BJ (cell line): ENCODE data around the gene CACNG3. TPM values are rescaled to one million over a fixed set of nuclear protein-coding genes. Genes with fewer than 3 reads are reported as not detected.

ENCODE experiments used
- CTCF ChIA-PET: fragments of 350-600 bp; formaldehyde crosslinking; extraction: SDS; loops from one replicate; lab custom pipeline; 2021; ENCODE audit warnings: antibody characterized with exemption, inconsistent platforms; lab: Yijun Ruan, JAX
- POLR2A ChIA-PET: fragments of 300-600 bp; sonication (Branson Sonifier 250); formaldehyde crosslinking; extraction: SDS; loops from one replicate; lab custom pipeline; 2021; ENCODE audit warnings: antibody characterized with exemption; lab: Charles Lee
- DNase-seq: peaks from one replicate; pipeline ENCODE4 v3.0.0-alpha.2; 2011; ENCODE audit warnings: low read depth
- H3K27me3 ChIP-seq: 2 replicates; pipeline ENCODE4 v1.6.0; 2011; ENCODE audit warnings: low read length; ENCODE audit not compliant: control insufficient read depth, insufficient read depth
- H3K36me3 ChIP-seq: 2 replicates; pipeline ENCODE4 v1.5.1; 2011; ENCODE audit warnings: low read length; ENCODE audit not compliant: control insufficient read depth, insufficient read depth
- H3K4me3 ChIP-seq: 2 replicates; pipeline ENCODE4 v1.5.1; 2011; ENCODE audit warnings: low read depth, mild to moderate bottlenecking, control low read depth, low read length
- CTCF ChIP-seq: IDR thresholded peaks from 2 replicates; pipeline ENCODE4 v1.5.1; 2011; ENCODE audit warnings: low read depth, mild to moderate bottlenecking, control low read depth, inconsistent platforms, low read length, moderate library complexity; ENCODE audit not compliant: insufficient read depth
- polyA plus RNA-seq: library from polyadenylated mRNA; depleted of rRNA; stranded (reverse); fragments of >200 nt; gene quantifications from 2 replicates; pipeline ENCODE4 v1.2.3, GENCODE V29; 2011

The CACNG3 gene
- polyA plus RNA-seq, 1 experiment, result not detected

- DNase-seq, result no peak
- no peaks in the 10 kb centered on the region for H3K36me3 ChIP-seq
- CTCF ChIA-PET, result no interaction called here
- no peak overlapping the region for H3K4me3 ChIP-seq
- POLR2A ChIA-PET, result no interaction called here
- TF ChIP-seq CTCF, result no peak
- no peaks in the 10 kb centered on the region for H3K27me3 ChIP-seq
Observed at GRCh38 chr16:24344784-24345183, 88.6 kb downstream of the CACNG3 start.

GRCh38 chr16:24345704-24346103 is 89.6 kb downstream of the CACNG3 start:
- H3K4me3 ChIP-seq, result no peak overlapping the region
- ChIA-PET CTCF (no interaction called here), POLR2A (no interaction called here)
- no peaks in the 10 kb centered on the region for H3K36me3 ChIP-seq
- no peak for TF ChIP-seq CTCF
- H3K27me3 ChIP-seq, result no peaks in the 10 kb centered on the region
- no peak for DNase-seq

- TF ChIP-seq CTCF, result no peak
- H3K36me3 ChIP-seq, result no peaks in the 10 kb centered on the region
- ChIA-PET POLR2A (no interaction called here), CTCF (no interaction called here)
- DNase-seq, result no peak
- no peak overlapping the region for H3K4me3 ChIP-seq
- H3K27me3 ChIP-seq, result no peaks in the 10 kb centered on the region
Observed at GRCh38 chr16:24346734-24347133, 90.6 kb downstream of the CACNG3 start.

- ChIA-PET POLR2A (no interaction called here), CTCF (no interaction called here)
- H3K36me3 ChIP-seq, result no peaks in the 10 kb centered on the region
- DNase-seq, result no peak
- H3K27me3 ChIP-seq, result no peaks in the 10 kb centered on the region
- TF ChIP-seq CTCF, result no peak
- no peak overlapping the region for H3K4me3 ChIP-seq
Observed at GRCh38 chr16:24347556-24347955, 91.4 kb downstream of the CACNG3 start.

- no peak for TF ChIP-seq CTCF
- Histone ChIP-seq H3K36me3 (no peaks in the 10 kb centered on the region), H3K27me3 (no peaks in the 10 kb centered on the region), H3K4me3 (no peak overlapping the region)
- no peak for DNase-seq
- CTCF ChIA-PET, result interaction anchor here (0.6 kb wide), 1 partner anchor 1164 kb away, joined by 3 read pairs; no protein-coding TSS in a partner anchor
- POLR2A ChIA-PET, result no interaction called here
Observed at GRCh38 chr16:24348545-24349290, 92.6 kb downstream of the CACNG3 start.
